Liver (tissue), 3 donors: ENCODE results near the gene FOXO3.

Source experiments
- CTCF ChIP-seq: fragments of 150-350 bp; IDR thresholded peaks from 2 replicates; pipeline ENCODE4 v1.5.1; 2017; ENCODE audit warnings: improper control_type of control experiment, low read depth, low read length; ENCODE audit not compliant: missing input control
- FOXA1 ChIP-seq: IDR thresholded peaks from 2 replicates; pipeline ENCODE4 v1.6.1; 2016; ENCODE audit warnings: antibody characterized with exemption
- FOXA2 ChIP-seq: IDR thresholded peaks from 2 replicates; pipeline ENCODE4 v1.6.1; 2016; ENCODE audit warnings: antibody characterized with exemption
- GABPA ChIP-seq, 2 donors: IDR thresholded peaks in 1 of 2; conservative IDR thresholded peaks in 1 of 2; 2 replicates each; pipeline ENCODE4 v1.6.1; 2016; ENCODE audit warnings: antibody characterized with exemption in 2 of 2, mild to moderate bottlenecking in 1 of 2, moderate library complexity in 1 of 2
- HNF4A ChIP-seq, 2 donors: conservative IDR thresholded peaks; 2 replicates each; pipeline ENCODE4 v1.6.1; 2016; ENCODE audit warnings: antibody characterized with exemption in 2 of 2, mild to moderate bottlenecking in 2 of 2
- JUND ChIP-seq, 2 donors: IDR thresholded peaks; 2 replicates each; pipeline ENCODE4 v1.6.1; 2016; ENCODE audit warnings: antibody characterized with exemption in 2 of 2
- MAX ChIP-seq: IDR thresholded peaks from 2 replicates; pipeline ENCODE4 v1.6.1; 2016; ENCODE audit warnings: antibody characterized with exemption
- RAD21 ChIP-seq, 2 donors: IDR thresholded peaks; 2 replicates each; pipeline ENCODE4 v1.6.1; 2016; ENCODE audit warnings: antibody characterized with exemption in 2 of 2, mild to moderate bottlenecking in 2 of 2
- REST ChIP-seq: IDR thresholded peaks from 2 replicates; pipeline ENCODE4 v1.6.1; 2016; ENCODE audit warnings: antibody characterized with exemption, mild to moderate bottlenecking
- RXRA ChIP-seq, 2 donors: IDR thresholded peaks; 2 replicates each; pipeline ENCODE4 v1.6.1; 2017 to 2018; ENCODE audit warnings: antibody characterized with exemption in 2 of 2, mild to moderate bottlenecking in 1 of 2
- SP1 ChIP-seq: IDR thresholded peaks from 2 replicates; pipeline ENCODE4 v1.6.1; 2018; ENCODE audit warnings: antibody characterized with exemption, mild to moderate bottlenecking
- TAF1 ChIP-seq: conservative IDR thresholded peaks from 2 replicates; pipeline ENCODE4 v1.6.1; 2016; ENCODE audit warnings: antibody characterized with exemption, mild to moderate bottlenecking
- YY1 ChIP-seq: IDR thresholded peaks from 2 replicates; pipeline ENCODE4 v1.6.1; 2016; ENCODE audit warnings: antibody characterized with exemption, mild to moderate bottlenecking
- ZBTB33 ChIP-seq: IDR thresholded peaks from 2 replicates; pipeline ENCODE4 v1.6.1; 2016; ENCODE audit warnings: antibody characterized with exemption
- donor health status: healthy.
- donor health status: healthy.

- TF ChIP-seq CTCF (no peak), JUND (IDR thresholded peaks at IDR 0.05) (no peak), ZBTB33 (no peak), RAD21 (IDR thresholded peaks at IDR 0.05) (no peak), REST (no peak), RXRA (IDR thresholded peaks at IDR 0.05) (no peak), GABPA (IDR thresholded peaks at IDR 0.05 in 1 of 2, conservative IDR thresholded peaks at IDR 0.05 in 1 of 2) (no peak), MAX (no peak), YY1 (no peak), FOXA2 (no peak), TAF1 (no peak), SP1 (no peak), HNF4A (conservative IDR thresholded peaks at IDR 0.05) (no peak), FOXA1 (no peak)
These were observed 11.0 kb upstream of the FOXO3 start for GRCh38 chr6:108549741-108550140.
